Left lung (tissue), 10 donors: ENCODE data around the gene KCNK17. TPM values are rescaled to one million over a fixed set of nuclear protein-coding genes. Genes with fewer than 3 reads are reported as not detected.

ENCODE experiments used
- ATAC-seq: fragments of 200-7000 bp; cut with Tn5 transposase; one replicate; pipeline ENCODE4 v1.9.1; 2020; ENCODE audit warnings: moderate library complexity
- DNase-seq, 4 donors: peaks; one replicate each; pipeline ENCODE4 v3.0.0-alpha.2; 2013 to 2020
- H3K27ac ChIP-seq, 2 donors: fragments of 200-600 bp; sonication (generic) in 1 of 2; one replicate each; pipeline versions ENCODE4 v1.5.0 to v1.8.0; 2020 to 2021
- H3K27me3 ChIP-seq, 2 donors: fragments of 200-600 bp; sonication (generic) in 1 of 2; one replicate each; pipeline versions ENCODE4 v1.5.0 to v1.8.0; 2020 to 2021
- H3K36me3 ChIP-seq, 2 donors: fragments of 200-600 bp; sonication (generic) in 1 of 2; one replicate each; pipeline versions ENCODE4 v1.5.0 to v1.8.0; 2020 to 2021
- H3K4me1 ChIP-seq, 2 donors: fragments of 200-600 bp; one replicate each; pipeline ENCODE4 v1.8.0; 2021
- H3K4me3 ChIP-seq, 2 donors: fragments of 200-600 bp; sonication (generic) in 1 of 2; one replicate each; pipeline versions ENCODE4 v1.5.0 to v1.8.0; 2020 to 2021; ENCODE audit warnings: mild to moderate bottlenecking in 1 of 2
- H3K9me3 ChIP-seq, 2 donors: fragments of 200-600 bp; sonication (generic) in 1 of 2; one replicate each; pipeline versions ENCODE4 v1.5.0 to v1.8.0; 2020 to 2021
- CTCF ChIP-seq, 2 donors: fragments of 200-600 bp; sonication (generic) in 1 of 2; IDR thresholded peaks; one replicate each; pipeline versions ENCODE4 v1.5.0 to v1.8.0; 2021; ENCODE audit warnings: antibody characterized with exemption in 2 of 2
- intact Hi-C, 2 donors: fragments of 100-400 bp; cut with DNase I; formaldehyde crosslinking; loops; one replicate each; pipeline versions ENCODE4 v1.11.2 to v1.14.2; 2022
- polyA plus RNA-seq, 6 donors: library from polyadenylated mRNA; unstranded; fragments of 120-200 nt; gene quantifications; one replicate each; pipeline ENCODE4 v1.2.1, GENCODE V29; 2013; ENCODE audit not compliant: insufficient read length in 6 of 6
- total RNA-seq, 2 donors: library from RNA; stranded (reverse); fragmentation: NEBNext Ultra II Directional; extraction: Animal tissue kit (Norgen Biotek cat#: 25700); gene quantifications; one replicate each; pipeline ENCODE4 v1.2.1, GENCODE V29; 2021
- donor health status: DM: no; HTN: yes; CAD: no.
- donor health status: DM: no; HTN: no; CAD: no.

KCNK17 gene
- total and polyA plus RNA-seq, 8 donors, result 4.8 to 18.7 (median 12.9) TPM

GRCh38 chr6:39317256-39317655 lies 3.0 kb upstream of the KCNK17 start:
- Histone ChIP-seq H3K36me3 (no peaks in the 10 kb centered on the region), H3K9me3 (no peaks in the 10 kb centered on the region), H3K4me3 (no peak overlapping the region), H3K27ac (no peak overlapping the region), H3K4me1 (peaks cover 8 to 21% of the 10 kb centered on the region in 2 donors), H3K27me3 (peaks cover 21 to 42% of the 10 kb centered on the region in 2 donors)
- DNase-seq (no peak), ATAC-seq (no peak)
- intact Hi-C loops, result no loop called here
- TF ChIP-seq CTCF (IDR thresholded peaks at IDR 0.05), result no peak

GRCh38 chr6:39313526-39314272 lies 520 bp downstream of the KCNK17 start:
- peak overlapping the region; percentile 3 to 30 for H3K4me3 ChIP-seq
- H3K4me1 ChIP-seq, result peaks cover 8 to 21% of the 10 kb centered on the region in 2 donors
- ATAC-seq (peak; percentile 35), DNase-seq (peak in 1 of 4 donors; percentile 81)
- H3K27me3 ChIP-seq, result peaks cover 22 to 59% of the 10 kb centered on the region in 2 donors
- TF ChIP-seq CTCF (IDR thresholded peaks at IDR 0.05), result no peak
- H3K27ac ChIP-seq, result no peak overlapping the region
- no peaks in the 10 kb centered on the region for H3K36me3 ChIP-seq
- intact Hi-C loops, result no loop called here
- no peaks in the 10 kb centered on the region for H3K9me3 ChIP-seq

GRCh38 chr6:39312912-39313525 lies 1.2 kb downstream of the KCNK17 start:
- H3K36me3 ChIP-seq, result no peaks in the 10 kb centered on the region
- ATAC-seq (no peak), DNase-seq (no peak)
- peaks cover 22 to 59% of the 10 kb centered on the region in 2 donors for H3K27me3 ChIP-seq
- TF ChIP-seq CTCF (IDR thresholded peaks at IDR 0.05), result no peak
- intact Hi-C loops, result no loop called here
- no peaks in the 10 kb centered on the region for H3K9me3 ChIP-seq
- peak overlapping the region; percentile 3 to 30 for H3K4me3 ChIP-seq
- peaks cover 8 to 21% of the 10 kb centered on the region in 2 donors for H3K4me1 ChIP-seq
- no peak overlapping the region for H3K27ac ChIP-seq

GRCh38 chr6:39310542-39310941 lies 3.7 kb downstream of the KCNK17 start:
- ATAC-seq, result no peak
- Histone ChIP-seq H3K27me3 (peaks cover 22 to 51% of the 10 kb centered on the region in 2 donors), H3K9me3 (no peaks in the 10 kb centered on the region), H3K36me3 (no peaks in the 10 kb centered on the region), H3K27ac (no peak overlapping the region), H3K4me1 (peaks cover 8 to 21% of the 10 kb centered on the region in 2 donors), H3K4me3 (no peak overlapping the region)
- intact Hi-C loops, result no loop called here
- no peak for TF ChIP-seq CTCF (IDR thresholded peaks at IDR 0.05)
- DNase-seq, result no peak

- no peak overlapping the region for H3K4me3 ChIP-seq
- H3K36me3 ChIP-seq, result no peaks in the 10 kb centered on the region
- no peak overlapping the region for H3K27ac ChIP-seq
- H3K4me1 ChIP-seq, result peaks cover 8 to 21% of the 10 kb centered on the region in 2 donors
- H3K27me3 ChIP-seq, result peaks cover 22 to 46% of the 10 kb centered on the region in 2 donors
- peak; percentile 94 for ATAC-seq
- no peaks in the 10 kb centered on the region for H3K9me3 ChIP-seq
- peak; percentile 94 to 95 for TF ChIP-seq CTCF (IDR thresholded peaks at IDR 0.05)
- peak; percentile 62 to 85 (median 76) for DNase-seq
- intact Hi-C loops, result loop anchor here (10.0 kb wide), 4 partner anchors 135 to 435 kb away; no protein-coding TSS in a partner anchor
Measured at GRCh38 chr6:39309942-39310531, 4.2 kb downstream of the KCNK17 start.
